ENCODE results near the gene IGSF6. TPM values are rescaled to one million over a fixed set of nuclear protein-coding genes. Genes with fewer than 3 reads are reported as not detected.
"Not testable (repeated sequence)": the region's sequence is repeated elsewhere in the genome, so short reads cannot be mapped to it uniquely, and the experiment has no call there.

Gene IGSF6
- total RNA-seq, 1 experiment from 2014 or later, result not detected

DNA sequence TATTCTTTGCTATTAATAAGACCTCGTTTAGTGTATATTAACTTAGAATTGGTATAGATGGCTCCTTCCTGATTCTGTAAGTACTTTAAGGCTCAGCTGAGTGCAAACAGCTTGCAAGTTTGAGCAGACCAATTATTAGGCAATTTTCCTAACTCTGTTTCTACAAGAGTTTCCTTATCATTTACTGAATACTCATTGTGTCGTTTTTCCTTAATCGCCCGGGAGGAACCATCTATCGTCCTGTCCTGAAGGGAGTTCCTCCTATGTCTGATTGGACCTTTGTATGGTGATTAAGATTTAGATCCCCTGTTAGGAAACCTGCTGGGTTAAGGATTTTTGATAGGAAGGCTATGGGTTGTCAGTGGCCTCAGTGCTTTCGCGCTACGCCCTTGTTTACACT is 21.0 kb downstream of the IGSF6 start:
- DNase-seq (ENCODE audit: extremely low read depth, low read depth), result not testable (repeated sequence)

DNA sequence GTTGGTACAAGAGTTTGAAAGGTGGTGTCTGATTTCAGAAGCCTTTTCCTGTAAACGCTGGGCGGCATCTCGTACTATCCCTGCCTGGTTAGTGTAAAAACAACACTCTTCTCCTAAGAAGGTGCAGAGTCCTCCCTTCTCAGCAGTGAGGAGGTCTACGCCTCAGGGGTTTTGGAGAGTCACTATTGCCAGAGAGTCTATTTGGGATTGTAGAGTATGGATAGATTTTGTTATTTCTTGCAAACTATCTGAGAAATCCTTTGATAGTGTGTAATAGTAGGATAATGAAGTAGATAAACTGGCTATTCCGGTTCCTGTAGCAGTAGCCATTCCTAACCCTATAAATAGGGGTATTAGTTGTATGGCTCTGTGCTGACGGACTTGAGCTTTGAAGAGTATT is 21.5 kb downstream of the IGSF6 start:
- not testable (repeated sequence) for DNase-seq (ENCODE audit: extremely low read depth, low read depth)

DNA sequence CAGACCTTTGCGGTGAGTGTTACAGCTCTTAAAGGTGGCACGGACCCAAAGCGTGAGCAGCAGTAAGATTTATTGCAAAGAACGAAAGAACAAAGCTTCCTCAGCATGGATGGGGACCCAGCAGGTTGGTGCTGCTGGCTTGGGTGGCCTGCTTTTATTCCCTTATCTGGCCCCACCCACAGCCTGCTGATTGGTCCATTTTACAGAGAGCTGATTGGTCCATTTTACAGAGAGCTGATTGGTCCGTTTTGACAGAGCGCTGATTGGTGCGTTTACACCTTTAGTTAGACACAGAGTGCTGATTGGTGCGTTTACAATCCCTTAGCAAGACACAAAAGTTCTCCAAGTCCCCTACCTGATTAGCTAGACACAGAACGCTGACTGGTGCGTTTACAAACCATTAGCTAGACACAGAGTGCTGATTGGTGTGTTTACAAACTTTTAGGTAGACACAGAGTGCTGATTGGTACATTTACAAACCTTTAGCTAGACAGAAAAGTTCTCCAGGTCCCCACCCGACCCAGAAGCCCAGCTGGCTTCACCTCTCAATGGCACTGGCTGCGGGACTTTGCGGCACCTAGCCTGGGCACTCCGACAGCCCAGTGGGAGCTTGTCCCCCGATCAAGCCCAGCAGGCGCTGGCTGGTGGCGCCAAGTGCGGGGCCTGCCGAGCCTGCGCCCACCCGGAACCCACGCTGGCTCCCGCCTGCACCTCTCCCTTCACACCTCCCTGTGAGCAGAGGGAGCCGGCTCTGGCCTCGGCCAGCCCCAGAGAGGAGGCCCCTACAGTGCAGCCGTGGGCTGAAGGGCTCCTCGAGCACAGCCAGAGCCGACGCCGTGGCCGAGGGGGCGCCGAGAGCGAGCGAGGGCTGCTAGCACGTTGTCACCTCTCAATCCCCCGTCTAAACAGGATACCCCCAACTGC is 22.5 kb downstream of the IGSF6 start:
- DNase-seq (ENCODE audit: extremely low read depth, low read depth), result not testable (repeated sequence)

DNA sequence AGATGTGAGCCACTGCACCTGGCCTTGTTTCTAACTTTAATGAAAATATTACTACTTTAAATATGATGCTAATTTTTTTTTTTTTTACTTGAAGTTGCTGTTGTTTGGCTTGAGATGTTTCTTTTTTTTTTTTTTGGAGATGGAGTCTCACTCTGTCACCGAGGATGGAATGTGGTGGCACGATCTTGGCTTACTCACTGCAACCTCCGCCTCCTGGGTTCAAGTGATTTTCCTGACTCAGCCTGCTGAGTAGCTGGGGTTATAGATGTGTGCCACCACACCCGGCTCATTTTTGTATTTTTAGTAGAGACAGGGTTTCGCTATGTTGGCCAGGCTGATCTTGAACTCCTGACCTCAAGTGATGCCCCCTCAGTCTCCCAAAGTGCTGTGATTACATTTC is 23.6 kb downstream of the IGSF6 start:
- DNase-seq (ENCODE audit: extremely low read depth, low read depth), result no peak

DNA sequence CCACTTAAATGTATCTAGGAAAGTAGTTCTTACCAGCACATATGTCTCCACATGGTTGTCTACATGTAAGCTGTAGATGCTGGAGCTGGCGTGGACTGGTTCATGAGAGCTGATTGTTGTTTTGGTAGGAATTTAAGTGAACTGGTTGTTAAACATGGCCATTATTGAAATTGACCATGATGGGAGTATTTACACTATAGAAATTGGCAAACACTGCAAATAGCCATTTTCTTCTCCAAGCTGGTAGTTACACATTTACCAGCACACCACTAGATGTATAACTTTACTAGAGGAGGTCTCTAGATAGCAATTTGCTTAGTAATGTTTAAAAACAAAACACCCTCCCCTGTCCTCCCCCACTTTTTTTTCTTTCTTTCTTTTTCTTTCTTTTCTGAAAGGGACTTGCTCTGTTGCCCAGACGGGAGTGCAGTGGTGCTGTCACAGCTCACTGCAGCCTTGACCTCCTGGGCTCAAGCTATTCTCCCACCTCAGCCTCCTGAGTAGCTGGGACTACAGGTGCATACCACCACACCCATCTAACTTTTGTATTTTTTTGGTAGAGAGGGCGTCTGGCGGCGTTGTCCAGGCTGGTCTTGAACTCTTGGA is 24.2 kb downstream of the IGSF6 start:
- DNase-seq (ENCODE audit: extremely low read depth, low read depth), result no peak

DNA sequence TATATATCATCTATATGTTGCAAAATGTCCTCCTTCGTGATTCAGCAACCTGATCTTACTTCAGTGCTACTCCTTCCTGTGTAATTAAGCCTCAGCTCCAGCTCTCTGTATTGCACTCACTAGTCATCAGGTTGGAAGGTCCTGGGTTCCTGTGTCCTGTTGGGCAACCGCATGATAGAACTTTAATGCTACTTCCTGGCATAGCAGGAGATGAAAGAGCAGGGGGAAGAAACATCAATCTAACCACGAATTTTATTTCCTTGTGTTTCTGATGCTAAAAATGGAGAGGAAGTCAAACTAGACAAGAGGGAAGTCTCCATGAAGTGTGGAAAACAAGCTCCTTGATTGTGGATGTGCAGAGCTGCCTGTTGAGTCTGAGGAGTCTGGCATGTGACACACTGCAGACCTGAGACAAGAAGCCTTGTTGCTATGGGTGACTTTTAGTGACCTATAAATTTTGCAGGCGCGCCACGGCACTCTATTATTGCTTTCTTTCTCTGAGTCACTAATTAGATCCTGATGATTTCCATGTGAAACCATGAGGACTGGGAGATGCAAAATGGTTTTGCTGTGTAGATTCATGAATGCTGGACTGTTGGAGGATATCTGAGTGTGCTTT is 25.6 kb downstream of the IGSF6 start:
- DNase-seq (ENCODE audit: extremely low read depth, low read depth), result peak; percentile 94

DNA sequence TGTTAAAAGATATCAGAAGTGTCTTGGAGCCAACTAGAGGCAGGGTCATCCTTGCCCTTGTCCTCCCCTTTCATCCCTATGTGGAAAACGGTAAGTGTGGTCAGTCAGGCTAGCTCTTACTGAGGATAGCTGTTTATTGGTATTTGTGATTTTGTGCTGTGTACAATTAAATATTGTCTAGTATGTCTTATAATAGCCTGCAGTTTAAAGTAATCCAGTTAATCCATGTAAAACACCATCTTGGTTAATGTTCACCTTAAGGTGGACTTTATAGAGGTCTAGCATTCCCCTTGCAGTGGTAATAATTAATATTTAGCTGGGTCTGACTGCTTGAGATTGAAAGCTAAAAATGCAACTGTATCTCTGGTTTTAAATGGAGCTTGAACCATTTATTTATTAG is 27.4 kb downstream of the IGSF6 start:
- no peak for DNase-seq (ENCODE audit: extremely low read depth, low read depth)

DNA sequence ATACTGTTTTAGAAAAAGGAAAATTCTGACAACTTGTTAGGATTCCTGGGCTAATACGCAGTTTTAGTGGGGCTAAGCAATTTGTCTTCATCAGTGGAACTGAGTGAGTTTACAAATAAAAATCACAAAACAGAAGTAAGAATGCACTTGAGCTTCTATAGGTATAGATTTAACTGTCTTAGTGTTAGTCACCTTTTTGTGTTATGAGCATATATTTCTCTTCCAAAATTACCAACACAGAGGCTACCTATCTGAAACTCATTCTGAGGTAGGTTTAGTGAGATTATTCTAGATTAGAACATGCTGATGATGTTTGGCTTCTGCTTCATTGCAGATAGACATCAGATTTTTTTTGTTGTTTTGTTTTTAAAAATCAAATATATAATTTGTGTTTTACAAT is 29.9 kb downstream of the IGSF6 start:
- DNase-seq (ENCODE audit: extremely low read depth, low read depth), result no peak

DNA sequence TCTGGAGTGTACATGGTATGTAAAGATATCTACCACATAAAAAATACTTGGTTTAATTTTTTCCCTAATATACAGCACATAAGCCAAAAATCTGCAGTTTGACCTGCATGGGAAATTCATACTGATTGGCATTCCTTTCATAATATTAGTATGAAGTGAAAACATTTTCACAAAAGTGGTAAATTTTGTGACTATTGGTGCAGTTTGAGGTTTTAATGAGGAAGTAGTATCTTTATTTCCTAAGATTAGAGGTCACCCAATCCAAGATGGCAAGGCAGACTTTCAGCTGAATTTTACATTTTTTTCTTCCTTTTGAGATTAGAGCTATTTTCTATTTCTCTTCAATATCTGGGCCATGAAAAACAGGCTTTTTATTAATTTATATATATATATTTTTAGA is 31.8 kb downstream of the IGSF6 start:
- no peak for DNase-seq (ENCODE audit: extremely low read depth, low read depth)

DNA sequence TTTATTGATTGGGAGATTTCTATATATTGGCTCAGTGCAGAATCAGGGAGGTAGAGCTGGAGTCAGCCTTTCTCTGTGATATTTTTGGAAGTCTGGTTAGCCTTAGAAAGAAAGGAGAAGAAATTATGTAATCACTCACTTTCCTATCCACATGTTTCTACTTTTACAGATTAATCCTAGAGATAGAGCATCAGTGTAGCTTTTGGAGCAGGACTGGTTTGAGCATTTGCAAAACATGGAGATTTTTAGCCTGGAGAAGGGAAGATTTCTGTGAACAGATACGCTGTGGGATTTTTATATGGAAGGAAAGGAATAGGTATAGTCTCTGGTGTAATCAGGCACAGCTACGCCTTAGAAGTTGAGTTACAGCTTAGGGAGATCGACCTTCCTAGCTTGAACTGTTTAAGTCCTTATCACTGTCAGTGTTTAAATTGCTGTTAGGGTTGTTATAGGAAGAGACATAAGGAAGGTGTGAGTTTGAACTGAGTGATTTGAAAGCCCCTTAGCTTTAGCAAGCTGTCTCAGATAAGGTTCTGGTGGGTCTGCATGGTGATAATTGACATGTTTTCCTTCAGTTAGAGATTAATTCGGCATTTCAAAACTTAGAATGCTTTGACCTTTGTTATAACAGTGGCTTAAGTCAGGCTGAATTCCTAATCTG is 32.5 kb downstream of the IGSF6 start:
- DNase-seq (ENCODE audit: extremely low read depth, low read depth), result no peak

DNA sequence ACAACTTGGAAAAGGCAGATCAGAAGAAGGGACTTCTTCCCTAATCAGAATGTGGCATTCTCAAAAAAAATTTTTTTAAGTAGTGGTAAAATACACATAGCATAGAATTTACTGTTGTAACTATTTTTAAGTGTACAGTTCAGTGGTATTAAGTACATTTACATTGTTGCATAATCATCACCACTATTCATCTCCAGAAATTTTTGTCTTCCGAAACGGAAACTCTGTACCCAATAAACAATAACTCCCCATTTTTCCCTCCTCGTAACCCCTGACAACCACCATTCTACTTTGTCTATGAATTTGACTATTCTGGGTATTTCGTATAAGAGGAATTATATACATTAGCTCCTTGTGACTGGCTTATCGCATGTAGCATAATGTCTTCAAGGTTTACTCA is 34.1 kb downstream of the IGSF6 start:
- DNase-seq (ENCODE audit: extremely low read depth, low read depth), result no peak

DNA sequence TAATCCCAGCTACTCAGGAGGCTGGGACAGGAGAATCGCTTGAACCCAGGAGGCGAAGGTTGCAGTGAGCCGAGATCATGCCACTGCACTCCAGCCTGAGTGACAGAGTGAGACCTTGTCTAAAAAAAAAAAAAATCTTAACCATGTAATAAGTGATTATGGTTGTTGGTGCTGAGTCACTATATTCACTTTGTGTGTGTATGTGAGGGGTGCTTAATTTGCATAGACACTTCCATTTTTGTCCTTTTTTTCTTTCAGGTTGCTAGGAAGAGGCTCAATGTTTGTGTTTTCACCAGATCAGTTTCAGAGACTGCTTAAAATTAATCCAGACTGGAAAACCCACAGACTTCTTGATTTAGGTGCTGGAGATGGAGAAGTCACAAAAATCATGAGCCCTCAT is 34.8 kb downstream of the IGSF6 start:
- no peak for DNase-seq (ENCODE audit: extremely low read depth, low read depth)

DNA sequence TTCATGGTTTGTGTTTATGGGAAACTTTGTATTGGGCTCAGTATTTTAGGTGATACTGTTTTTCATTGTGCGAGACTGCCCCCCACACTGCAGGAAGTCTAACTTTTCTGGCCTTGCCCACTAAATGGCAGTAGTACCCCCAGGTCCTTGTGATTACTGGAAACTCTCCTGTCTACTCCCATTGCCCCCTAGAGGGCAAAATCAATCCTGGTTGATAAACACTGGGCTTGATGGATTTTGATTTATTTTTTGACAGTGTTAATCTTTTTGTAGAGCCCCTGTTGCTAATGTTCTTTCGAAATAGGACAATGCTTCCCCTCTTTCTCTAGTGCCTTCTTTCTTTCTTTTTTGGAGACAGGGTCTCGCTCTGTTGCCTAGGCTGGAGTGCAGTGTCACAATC is 37.5 kb downstream of the IGSF6 start:
- no peak for DNase-seq (ENCODE audit: extremely low read depth, low read depth)

DNA sequence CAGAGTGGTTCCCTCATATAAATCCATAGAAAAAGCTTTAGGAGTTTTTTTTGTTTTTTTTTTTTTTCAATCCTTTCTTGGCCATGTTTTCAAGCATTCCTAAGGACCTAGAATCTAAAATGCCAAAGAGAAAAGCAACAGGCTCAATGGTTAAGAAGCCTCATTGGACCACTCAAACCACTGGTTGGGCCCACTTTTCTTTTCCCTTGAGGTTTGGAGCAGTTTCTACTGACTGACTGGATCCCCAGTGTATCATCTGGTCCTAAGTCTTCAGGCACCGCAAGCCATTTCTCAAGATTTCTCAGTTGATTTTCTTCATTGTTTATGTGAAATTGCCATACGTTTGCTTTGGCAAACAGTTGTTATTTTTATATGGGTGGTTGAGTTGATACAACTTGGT is 38.6 kb downstream of the IGSF6 start:
- no peak for DNase-seq (ENCODE audit: extremely low read depth, low read depth)

DNA sequence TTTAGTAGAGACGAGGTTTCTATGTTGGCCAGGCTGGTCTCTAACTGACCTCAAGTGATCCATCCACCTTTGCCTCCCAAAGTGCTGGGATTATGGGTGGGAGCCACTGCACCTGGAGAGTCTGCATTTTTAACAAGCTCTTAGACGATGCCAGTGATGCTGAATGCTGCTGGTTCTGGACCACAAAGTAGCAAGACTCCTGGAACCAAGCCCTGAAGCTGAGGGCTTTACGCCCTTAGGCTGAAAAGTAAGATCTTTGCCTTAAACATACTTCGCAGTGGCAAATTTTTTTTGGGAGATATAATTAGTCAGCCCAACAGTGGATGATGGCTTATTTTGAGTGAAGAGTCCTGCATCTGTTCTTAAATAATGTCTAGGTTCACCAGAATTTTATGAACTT is 39.0 kb downstream of the IGSF6 start:
- DNase-seq (ENCODE audit: extremely low read depth, low read depth), result no peak

DNA sequence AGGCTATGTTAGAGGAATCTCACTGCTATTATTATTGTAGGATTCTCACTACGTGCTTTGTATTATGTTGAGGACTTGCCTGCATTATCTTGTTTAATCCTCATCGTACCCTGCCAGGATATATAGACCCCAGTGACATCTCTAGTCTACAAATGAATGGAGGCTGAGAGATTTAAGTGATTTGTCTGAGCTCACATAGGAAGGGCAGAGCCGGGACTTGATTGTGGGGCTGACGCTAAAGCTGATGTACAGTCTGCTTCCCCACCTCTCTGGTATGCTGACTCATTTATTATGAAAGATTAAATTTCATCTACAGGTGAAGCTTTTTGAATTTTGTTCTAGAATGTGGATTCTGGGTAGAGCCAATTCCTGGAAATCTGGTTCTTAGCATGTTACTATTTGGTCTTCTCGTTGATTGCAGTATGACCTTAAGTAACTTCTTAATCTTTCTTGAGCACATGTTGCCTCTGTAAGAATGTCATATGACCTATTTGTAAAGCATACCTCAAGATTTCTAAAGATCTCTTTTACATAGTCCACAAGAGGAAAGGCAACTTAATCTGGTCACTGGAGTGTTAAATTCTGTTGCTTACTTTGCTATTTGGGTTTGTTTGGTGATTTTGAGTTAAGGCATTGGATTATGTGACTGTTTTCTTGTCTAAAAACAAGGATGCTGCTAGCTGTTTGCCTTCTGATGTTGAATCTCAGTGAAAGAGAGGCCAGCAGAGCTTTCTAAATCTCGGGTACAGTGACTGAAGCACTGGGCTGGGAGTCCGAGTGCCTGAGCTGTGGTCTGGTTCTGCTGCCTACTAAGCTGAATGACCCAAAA is 40.6 kb downstream of the IGSF6 start:
- DNase-seq (ENCODE audit: extremely low read depth, low read depth), result peak; percentile 59

DNA sequence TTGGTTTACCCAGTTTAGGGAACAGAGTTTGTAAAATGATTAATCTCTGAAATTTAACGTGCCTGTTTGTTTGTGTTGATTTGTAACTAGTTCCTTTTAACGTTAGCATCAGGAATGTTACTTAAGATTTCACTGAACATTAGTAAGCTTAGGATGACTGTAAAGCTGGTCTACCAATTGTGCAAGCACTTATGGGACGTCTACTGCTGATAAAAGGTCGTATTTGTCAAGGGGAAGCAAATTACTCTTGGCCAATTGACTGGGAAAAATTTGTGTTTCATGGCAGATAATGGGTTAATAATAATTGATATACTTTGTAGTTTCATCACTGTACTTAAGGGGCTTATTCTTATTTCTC is 41.2 kb downstream of the IGSF6 start:
- DNase-seq (ENCODE audit: extremely low read depth, low read depth), result peak; percentile 75

DNA sequence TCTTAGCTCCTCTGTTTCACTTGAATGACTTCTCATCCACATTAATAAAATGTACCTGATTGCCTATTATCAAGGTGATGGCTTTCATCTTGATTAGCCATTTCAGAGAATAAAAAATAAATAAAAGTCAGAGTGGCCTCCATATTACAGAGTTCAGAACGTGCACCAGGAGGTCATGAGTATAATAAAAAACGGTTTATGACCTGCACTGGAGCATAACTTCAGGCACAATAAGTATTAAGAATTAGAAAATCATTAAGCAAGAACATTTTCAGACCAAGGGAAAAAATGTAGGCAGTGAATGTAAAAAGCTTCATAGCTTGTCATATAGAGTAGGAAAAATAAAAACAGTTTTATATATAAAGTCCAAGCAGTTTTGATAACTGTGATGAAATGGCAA is 41.6 kb downstream of the IGSF6 start:
- DNase-seq (ENCODE audit: extremely low read depth, low read depth), result no peak

DNA sequence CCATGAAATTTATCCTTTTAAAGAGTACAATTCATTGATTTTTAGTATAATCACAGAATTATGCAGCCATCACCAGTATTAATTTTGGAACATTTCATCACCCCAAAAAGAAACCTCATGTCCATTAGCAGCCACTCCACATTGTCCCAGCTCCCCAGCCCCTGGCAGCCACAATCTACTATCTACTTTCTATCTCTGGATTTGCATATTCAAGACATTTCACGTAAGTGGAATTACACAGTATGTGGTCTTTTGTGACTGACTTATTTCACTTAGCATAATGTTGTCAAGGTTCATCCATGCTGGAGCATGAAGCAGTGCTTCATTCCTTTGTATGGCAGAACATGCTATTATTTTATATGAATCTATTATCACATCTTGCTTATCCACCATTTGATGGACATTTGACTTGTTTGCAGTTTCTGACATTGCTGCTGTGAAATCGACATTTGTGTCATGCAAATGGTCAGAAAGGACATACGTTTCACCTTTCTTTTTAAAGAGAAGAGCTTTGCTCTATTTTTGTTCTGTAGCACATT is 42.3 kb downstream of the IGSF6 start:
- DNase-seq (ENCODE audit: extremely low read depth, low read depth), result no peak

DNA sequence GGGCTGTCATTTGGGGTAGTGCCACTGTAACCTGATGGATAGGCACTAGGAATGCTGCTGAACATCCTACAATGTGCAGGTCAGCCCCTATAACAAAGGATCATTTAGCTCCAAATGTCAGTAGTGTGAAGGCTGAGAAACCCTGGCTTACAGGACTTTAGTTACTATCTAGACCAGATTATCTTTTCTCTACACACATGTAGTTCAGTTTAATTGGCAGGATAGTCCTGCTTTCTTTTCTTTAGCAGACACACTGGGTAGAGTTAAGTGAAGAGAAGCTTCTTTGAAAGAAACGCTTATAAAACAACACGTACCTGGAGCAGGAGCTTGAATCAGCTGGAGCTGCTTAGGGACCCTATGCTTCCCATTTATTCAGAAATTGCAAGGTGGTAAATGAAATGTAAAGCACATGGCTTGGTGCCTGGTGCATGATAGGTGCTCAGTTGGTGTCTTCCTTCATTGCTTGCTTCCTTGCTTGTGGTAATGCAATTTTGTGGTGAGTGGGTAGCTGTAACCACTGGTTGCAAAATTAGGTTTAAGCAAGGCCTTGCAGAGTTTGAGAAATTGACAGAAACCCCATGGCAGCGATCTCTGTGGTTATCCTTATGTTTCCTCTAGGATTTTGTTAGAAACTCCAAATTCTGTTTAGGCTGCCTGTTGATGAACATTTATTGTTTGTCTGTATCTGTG is 43.6 kb downstream of the IGSF6 start:
- DNase-seq (ENCODE audit: extremely low read depth, low read depth), result no peak
